ENCODE results near the gene TAF5L. TPM values are rescaled to one million over a fixed set of nuclear protein-coding genes. Genes with fewer than 3 reads are reported as not detected.

TAF5L gene
- total RNA-seq, 1 donor from 2014 or later, result 9.3 TPM

GRCh38 chr1:229650045-229650444 lies 24.1 kb upstream of the TAF5L start:
- intact Hi-C loops (cut with micrococcal nuclease), result no loop called here
- Histone ChIP-seq H3K9me3 (replicated peaks) (no peaks in the 10 kb centered on the region), H3K27ac (replicated peaks) (no peak overlapping the region)

GRCh38 chr1:229648406-229648805 lies 22.5 kb upstream of the TAF5L start:
- DNase-seq, result no peak
- no peaks in the 10 kb centered on the region for H3K4me1 ChIP-seq
- intact Hi-C loops (cut with micrococcal nuclease), result no loop called here
- no peak overlapping the region for H3K27ac ChIP-seq (replicated peaks)
- H3K27me3 ChIP-seq (ENCODE audit: low read depth), result no peaks in the 10 kb centered on the region
- H3K36me3 ChIP-seq, result peaks cover 95% of the 10 kb centered on the region
- TF ChIP-seq CTCF (IDR thresholded peaks at IDR 0.05; ENCODE audit: borderline replicate concordance), result no peak
- no peak overlapping the region for H3K4me3 ChIP-seq
- H3K9me3 ChIP-seq (replicated peaks), result no peaks in the 10 kb centered on the region

More at GRCh38 chr1:229650045-229650444, 24.1 kb upstream of the TAF5L start:
- H3K4me1 ChIP-seq, result no peaks in the 10 kb centered on the region
- no peak for TF ChIP-seq CTCF (IDR thresholded peaks at IDR 0.05; ENCODE audit: borderline replicate concordance)
- H3K36me3 ChIP-seq, result peaks cover 90% of the 10 kb centered on the region
- no peaks in the 10 kb centered on the region for H3K27me3 ChIP-seq (ENCODE audit: low read depth)
- no peak for DNase-seq
- no peak overlapping the region for H3K4me3 ChIP-seq

- TF ChIP-seq CTCF (IDR thresholded peaks at IDR 0.05; ENCODE audit: borderline replicate concordance), result no peak
- no peak for DNase-seq
- Histone ChIP-seq H3K9me3 (replicated peaks) (no peaks in the 10 kb centered on the region), H3K4me3 (no peak overlapping the region), H3K27me3 (ENCODE audit: low read depth) (no peaks in the 10 kb centered on the region), H3K27ac (replicated peaks) (no peak overlapping the region), H3K4me1 (peaks cover 20% of the 10 kb centered on the region), H3K36me3 (peaks cover 70% of the 10 kb centered on the region)
- intact Hi-C loops (cut with micrococcal nuclease), result no loop called here
These were observed 19.5 kb upstream of the TAF5L start for GRCh38 chr1:229645324-229645993.

- no peak overlapping the region for H3K27ac ChIP-seq (replicated peaks)
- DNase-seq, result no peak
- no peaks in the 10 kb centered on the region for H3K9me3 ChIP-seq (replicated peaks)
- H3K4me3 ChIP-seq, result no peak overlapping the region
- H3K4me1 ChIP-seq, result peaks cover 23% of the 10 kb centered on the region
- H3K27me3 ChIP-seq (ENCODE audit: low read depth), result no peaks in the 10 kb centered on the region
- intact Hi-C loops (cut with micrococcal nuclease), result no loop called here
- H3K36me3 ChIP-seq, result peaks cover 58% of the 10 kb centered on the region
- no peak for TF ChIP-seq CTCF (IDR thresholded peaks at IDR 0.05; ENCODE audit: borderline replicate concordance)
These were observed 18.2 kb upstream of the TAF5L start for GRCh38 chr1:229643996-229644745.

- Histone ChIP-seq H3K27me3 (ENCODE audit: low read depth) (no peaks in the 10 kb centered on the region), H3K9me3 (replicated peaks) (no peaks in the 10 kb centered on the region), H3K4me3 (no peak overlapping the region), H3K4me1 (peaks cover 23% of the 10 kb centered on the region), H3K36me3 (peaks cover 56% of the 10 kb centered on the region), H3K27ac (replicated peaks) (no peak overlapping the region)
- intact Hi-C loops (cut with micrococcal nuclease), result no loop called here
- DNase-seq, result no peak
- no peak for TF ChIP-seq CTCF (IDR thresholded peaks at IDR 0.05; ENCODE audit: borderline replicate concordance)
These were observed 17.0 kb upstream of the TAF5L start for GRCh38 chr1:229642970-229643369.

Data from left ventricle myocardium inferior (tissue), 1 donor.